ENCODE data around the gene CWC15.

Gene CWC15

GRCh38 chr11:94912806-94913205, 60.5 kb downstream of the CWC15 start:
- DNase-seq, result no peak

All from NCI-H1105 (cell line).